A549 (cell line): ENCODE results near the gene TMEM238.

Experiments
- EHF ChIP-seq: fragments of 250-450 bp; sonication (Bioruptor Pico); IDR thresholded peaks from 2 replicates; pipeline ENCODE4 v1.5.0; 2020; ENCODE audit warnings: mild to moderate bottlenecking
- EHMT2 ChIP-seq: fragments of 200-600 bp; sonication (generic); IDR thresholded peaks from 2 replicates; pipeline ENCODE4 v1.6.1; 2016; ENCODE audit warnings: antibody characterized with exemption, low read depth, mild to moderate bottlenecking, moderate library complexity
- EP300 ChIP-seq, 2 experiments: fragments of >200 bp; sonication (Bioruptor Twin); formaldehyde crosslinking; IDR thresholded peaks; 2 replicates in 1 of 2; 3 replicates in 1 of 2; pipeline ENCODE4 v1.6.1; 2016 to 2017
- HDAC2 ChIP-seq: fragments of 200-600 bp; sonication (generic); IDR thresholded peaks from 2 replicates; pipeline ENCODE4 v1.6.1; 2016
- KDM5A ChIP-seq: fragments of 200-600 bp; sonication (generic); IDR thresholded peaks from 2 replicates; pipeline ENCODE4 v1.6.1; 2016; ENCODE audit warnings: antibody characterized with exemption, mild to moderate bottlenecking
- RAD21 ChIP-seq, 2 experiments: fragments of >200 bp in 1 of 2; sonication (Bioruptor Twin) in 1 of 2; formaldehyde crosslinking in 1 of 2; IDR thresholded peaks in 1 of 2; conservative IDR thresholded peaks in 1 of 2; 2 replicates in 1 of 2; 3 replicates in 1 of 2; pipeline ENCODE4 v1.6.1; 2012 to 2018; ENCODE audit warnings: inconsistent platforms in 1 of 2
- RFX5 ChIP-seq: fragments of 450-650 bp; IDR thresholded peaks from 2 replicates; pipeline ENCODE4 v1.7.1; 2014; ENCODE audit warnings: antibody characterized with exemption, mild to moderate bottlenecking, moderate library complexity
- SREBF2 ChIP-seq: fragments of 450-650 bp; IDR thresholded peaks from 2 replicates; pipeline ENCODE4 v1.6.1; 2014; ENCODE audit warnings: mild to moderate bottlenecking, moderate library complexity
- ZNF302 ChIP-seq: fragments of 250-450 bp; sonication (Bioruptor Pico); IDR thresholded peaks from 2 replicates; pipeline ENCODE4 v1.9.0; 2021; ENCODE audit warnings: inconsistent platforms, mild to moderate bottlenecking, moderate library complexity
- TF ChIP-seq, protein P1 (sequence below): fragments of >200 bp; sonication (Bioruptor Twin); formaldehyde crosslinking; IDR thresholded peaks from 3 replicates; pipeline ENCODE4 v1.5.1; 2016

DNA sequence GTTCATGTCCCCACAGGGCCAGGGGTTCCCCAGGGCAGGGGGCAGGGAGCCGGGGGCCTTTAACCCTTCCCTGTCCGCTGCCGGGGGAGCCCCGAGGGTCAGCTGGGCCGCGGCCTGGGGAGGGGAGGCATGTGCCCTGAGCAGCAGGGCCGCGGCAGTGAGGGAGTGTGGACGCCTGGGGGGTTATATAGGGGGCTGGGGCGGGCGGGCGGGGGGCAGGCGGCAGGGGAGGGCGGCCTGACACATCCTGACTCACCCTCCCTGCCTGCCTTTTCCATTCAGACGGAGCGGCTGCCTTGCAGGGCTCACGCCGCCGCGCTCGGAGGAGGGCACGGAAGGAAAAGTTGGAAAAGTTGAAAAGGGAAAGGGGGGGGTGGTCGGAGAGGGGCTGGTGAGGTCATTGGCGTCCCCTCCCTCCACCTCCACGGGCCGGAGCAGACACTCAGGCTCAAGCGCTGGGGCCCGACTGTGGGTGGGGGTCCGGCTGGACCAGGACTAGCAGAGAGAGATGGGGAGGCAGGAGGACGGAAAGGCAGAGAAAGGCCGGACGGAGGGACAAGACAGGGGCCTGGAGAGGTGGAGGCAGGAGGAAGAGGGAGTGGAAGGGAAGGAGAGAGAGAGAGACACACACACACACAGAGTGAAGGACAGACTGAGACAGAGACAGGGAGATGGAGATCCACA lies 13.6 kb downstream of the TMEM238 start, which contains the start of gene IL11:
- TF ChIP-seq KDM5A (no peak), EP300 (IDR thresholded peaks at IDR 0.05) (peak in 1 of 2 experiments; percentile 68; a peak in 2 of 5 replicates), ZNF302 (CRISPR knock-in tag) (no peak), HDAC2 (no peak), EHF (no peak), EHMT2 (no peak), RFX5 (no peak), RAD21 (conservative IDR thresholded peaks at IDR 0.05 in 1 of 2, IDR thresholded peaks at IDR 0.05 in 1 of 2) (no peak; a peak in 1 of 5 replicates), SREBF2 (no peak)
- TF ChIP-seq, protein P1, sequence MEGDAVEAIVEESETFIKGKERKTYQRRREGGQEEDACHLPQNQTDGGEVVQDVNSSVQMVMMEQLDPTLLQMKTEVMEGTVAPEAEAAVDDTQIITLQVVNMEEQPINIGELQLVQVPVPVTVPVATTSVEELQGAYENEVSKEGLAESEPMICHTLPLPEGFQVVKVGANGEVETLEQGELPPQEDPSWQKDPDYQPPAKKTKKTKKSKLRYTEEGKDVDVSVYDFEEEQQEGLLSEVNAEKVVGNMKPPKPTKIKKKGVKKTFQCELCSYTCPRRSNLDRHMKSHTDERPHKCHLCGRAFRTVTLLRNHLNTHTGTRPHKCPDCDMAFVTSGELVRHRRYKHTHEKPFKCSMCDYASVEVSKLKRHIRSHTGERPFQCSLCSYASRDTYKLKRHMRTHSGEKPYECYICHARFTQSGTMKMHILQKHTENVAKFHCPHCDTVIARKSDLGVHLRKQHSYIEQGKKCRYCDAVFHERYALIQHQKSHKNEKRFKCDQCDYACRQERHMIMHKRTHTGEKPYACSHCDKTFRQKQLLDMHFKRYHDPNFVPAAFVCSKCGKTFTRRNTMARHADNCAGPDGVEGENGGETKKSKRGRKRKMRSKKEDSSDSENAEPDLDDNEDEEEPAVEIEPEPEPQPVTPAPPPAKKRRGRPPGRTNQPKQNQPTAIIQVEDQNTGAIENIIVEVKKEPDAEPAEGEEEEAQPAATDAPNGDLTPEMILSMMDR, result no peak
